A549 (cell line): ENCODE data around the gene OPCML.

Experiments used
- BHLHE40 ChIP-seq: IDR thresholded peaks from 2 replicates; pipeline ENCODE4 v1.6.1; 2012; ENCODE audit warnings: low read depth, low read length, inconsistent platforms
- CHD2 ChIP-seq: fragments of 150-350 bp; IDR thresholded peaks from 2 replicates; pipeline ENCODE4 v1.6.1; 2014; ENCODE audit warnings: low read length; ENCODE audit not compliant: partially characterized antibody
- EHMT2 ChIP-seq: fragments of 200-600 bp; sonication (generic); IDR thresholded peaks from 2 replicates; pipeline ENCODE4 v1.6.1; 2016; ENCODE audit warnings: antibody characterized with exemption, low read depth, mild to moderate bottlenecking, moderate library complexity
- FOSB ChIP-seq: fragments of 250-450 bp; sonication (Bioruptor Pico); IDR thresholded peaks from 2 replicates; pipeline ENCODE4 v1.5.0; 2020; ENCODE audit warnings: mild to moderate bottlenecking, moderate library complexity
- FOSL2 ChIP-seq, 2 experiments: fragments of 450-650 bp in 1 of 2; fragments of >200 bp in 1 of 2; sonication (Bioruptor Twin) in 1 of 2; formaldehyde crosslinking; IDR thresholded peaks; 2 replicates each; pipeline versions ENCODE4 v1.5.0 to v1.6.1; 2016 to 2020; ENCODE audit warnings: mild to moderate bottlenecking in 1 of 2, moderate library complexity in 1 of 2
- JUN ChIP-seq, 2 experiments: fragments of >200 bp; sonication (Bioruptor Twin); formaldehyde crosslinking; IDR thresholded peaks; 2 replicates in 1 of 2; 3 replicates in 1 of 2; pipeline ENCODE4 v1.6.1; 2016 to 2017
- MYC ChIP-seq: IDR thresholded peaks from 2 replicates; pipeline ENCODE4 v1.6.1; 2012; ENCODE audit warnings: mild to moderate bottlenecking, inconsistent platforms, low read length, improper control_type of control experiment, borderline replicate concordance
- POLR2A ChIP-seq: IDR thresholded peaks from 2 replicates; pipeline ENCODE4 v1.6.1; 2012; ENCODE audit warnings: mild to moderate bottlenecking, low read length
- SMC3 ChIP-seq: fragments of >200 bp; sonication (Bioruptor Twin); formaldehyde crosslinking; IDR thresholded peaks from 3 replicates; pipeline ENCODE4 v1.6.1; 2018; ENCODE audit warnings: inconsistent platforms
- TF ChIP-seq, protein P1 (sequence below): fragments of >200 bp; sonication (Bioruptor Twin); formaldehyde crosslinking; IDR thresholded peaks from 3 replicates; pipeline ENCODE4 v1.5.1; 2016
- TF ChIP-seq, protein P2 (sequence below): fragments of >200 bp; sonication (Bioruptor Twin); formaldehyde crosslinking; IDR thresholded peaks from 3 replicates; pipeline ENCODE4 v1.6.1; 2016
- TF ChIP-seq, protein P3 (sequence below): fragments of 450-650 bp; IDR thresholded peaks from 2 replicates; pipeline ENCODE4 v1.6.1; 2014; ENCODE audit warnings: antibody characterized with exemption
- TF ChIP-seq, protein P4 (sequence below): IDR thresholded peaks from 2 replicates; pipeline ENCODE4 v1.6.1; 2012
- TF ChIP-seq, protein P5 (sequence below): fragments of 200-600 bp; sonication (generic); IDR thresholded peaks from 2 replicates; pipeline ENCODE4 v1.6.1; 2016; ENCODE audit warnings: antibody characterized with exemption, mild to moderate bottlenecking, moderate library complexity

DNA sequence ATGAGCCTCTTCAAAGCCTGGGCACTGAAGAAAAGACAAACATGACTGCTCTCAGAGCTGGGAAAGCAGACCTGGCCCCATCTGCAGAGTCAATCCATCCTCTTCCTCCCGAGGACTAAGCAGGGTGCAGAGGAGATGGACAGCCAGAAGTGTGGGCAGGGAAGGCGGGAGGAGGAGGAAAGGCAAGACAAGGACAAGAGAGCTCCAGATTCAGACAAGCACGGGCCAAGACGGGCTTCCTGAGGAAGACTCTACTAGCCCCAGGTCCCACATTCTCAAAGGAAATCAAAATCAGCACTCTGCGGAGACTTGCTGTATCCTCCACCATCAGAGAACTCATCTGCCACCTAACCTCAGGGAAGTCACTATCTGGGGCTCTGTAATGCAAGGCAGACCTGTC lies 28.5 kb downstream of the OPCML start:
- TF ChIP-seq, protein P1, sequence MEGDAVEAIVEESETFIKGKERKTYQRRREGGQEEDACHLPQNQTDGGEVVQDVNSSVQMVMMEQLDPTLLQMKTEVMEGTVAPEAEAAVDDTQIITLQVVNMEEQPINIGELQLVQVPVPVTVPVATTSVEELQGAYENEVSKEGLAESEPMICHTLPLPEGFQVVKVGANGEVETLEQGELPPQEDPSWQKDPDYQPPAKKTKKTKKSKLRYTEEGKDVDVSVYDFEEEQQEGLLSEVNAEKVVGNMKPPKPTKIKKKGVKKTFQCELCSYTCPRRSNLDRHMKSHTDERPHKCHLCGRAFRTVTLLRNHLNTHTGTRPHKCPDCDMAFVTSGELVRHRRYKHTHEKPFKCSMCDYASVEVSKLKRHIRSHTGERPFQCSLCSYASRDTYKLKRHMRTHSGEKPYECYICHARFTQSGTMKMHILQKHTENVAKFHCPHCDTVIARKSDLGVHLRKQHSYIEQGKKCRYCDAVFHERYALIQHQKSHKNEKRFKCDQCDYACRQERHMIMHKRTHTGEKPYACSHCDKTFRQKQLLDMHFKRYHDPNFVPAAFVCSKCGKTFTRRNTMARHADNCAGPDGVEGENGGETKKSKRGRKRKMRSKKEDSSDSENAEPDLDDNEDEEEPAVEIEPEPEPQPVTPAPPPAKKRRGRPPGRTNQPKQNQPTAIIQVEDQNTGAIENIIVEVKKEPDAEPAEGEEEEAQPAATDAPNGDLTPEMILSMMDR: no peak
- TF ChIP-seq MYC: no peak
- no peak for TF ChIP-seq POLR2A
- TF ChIP-seq FOSB (CRISPR knock-in tag): no peak
- TF ChIP-seq CHD2: no peak
- TF ChIP-seq, protein P2, sequence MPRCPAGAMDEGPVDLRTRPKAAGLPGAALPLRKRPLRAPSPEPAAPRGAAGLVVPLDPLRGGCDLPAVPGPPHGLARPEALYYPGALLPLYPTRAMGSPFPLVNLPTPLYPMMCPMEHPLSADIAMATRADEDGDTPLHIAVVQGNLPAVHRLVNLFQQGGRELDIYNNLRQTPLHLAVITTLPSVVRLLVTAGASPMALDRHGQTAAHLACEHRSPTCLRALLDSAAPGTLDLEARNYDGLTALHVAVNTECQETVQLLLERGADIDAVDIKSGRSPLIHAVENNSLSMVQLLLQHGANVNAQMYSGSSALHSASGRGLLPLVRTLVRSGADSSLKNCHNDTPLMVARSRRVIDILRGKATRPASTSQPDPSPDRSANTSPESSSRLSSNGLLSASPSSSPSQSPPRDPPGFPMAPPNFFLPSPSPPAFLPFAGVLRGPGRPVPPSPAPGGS: no peak
- TF ChIP-seq, protein P3, sequence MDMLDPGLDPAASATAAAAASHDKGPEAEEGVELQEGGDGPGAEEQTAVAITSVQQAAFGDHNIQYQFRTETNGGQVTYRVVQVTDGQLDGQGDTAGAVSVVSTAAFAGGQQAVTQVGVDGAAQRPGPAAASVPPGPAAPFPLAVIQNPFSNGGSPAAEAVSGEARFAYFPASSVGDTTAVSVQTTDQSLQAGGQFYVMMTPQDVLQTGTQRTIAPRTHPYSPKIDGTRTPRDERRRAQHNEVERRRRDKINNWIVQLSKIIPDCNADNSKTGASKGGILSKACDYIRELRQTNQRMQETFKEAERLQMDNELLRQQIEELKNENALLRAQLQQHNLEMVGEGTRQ: no peak
- TF ChIP-seq SMC3: no peak
- no peak for TF ChIP-seq EHMT2
- no peak for TF ChIP-seq JUN (IDR thresholded peaks at IDR 0.05)
- no peak for TF ChIP-seq FOSL2 (IDR thresholded peaks at IDR 0.05)
- no peak for TF ChIP-seq FOSL2 (CRISPR knock-in tag; IDR thresholded peaks at IDR 0.05)
- no peak for TF ChIP-seq BHLHE40
- TF ChIP-seq, protein P4, sequence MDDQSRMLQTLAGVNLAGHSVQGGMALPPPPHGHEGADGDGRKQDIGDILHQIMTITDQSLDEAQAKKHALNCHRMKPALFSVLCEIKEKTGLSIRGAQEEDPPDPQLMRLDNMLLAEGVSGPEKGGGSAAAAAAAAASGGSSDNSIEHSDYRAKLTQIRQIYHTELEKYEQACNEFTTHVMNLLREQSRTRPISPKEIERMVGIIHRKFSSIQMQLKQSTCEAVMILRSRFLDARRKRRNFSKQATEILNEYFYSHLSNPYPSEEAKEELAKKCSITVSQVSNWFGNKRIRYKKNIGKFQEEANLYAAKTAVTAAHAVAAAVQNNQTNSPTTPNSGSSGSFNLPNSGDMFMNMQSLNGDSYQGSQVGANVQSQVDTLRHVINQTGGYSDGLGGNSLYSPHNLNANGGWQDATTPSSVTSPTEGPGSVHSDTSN: no peak
- TF ChIP-seq, protein P5, sequence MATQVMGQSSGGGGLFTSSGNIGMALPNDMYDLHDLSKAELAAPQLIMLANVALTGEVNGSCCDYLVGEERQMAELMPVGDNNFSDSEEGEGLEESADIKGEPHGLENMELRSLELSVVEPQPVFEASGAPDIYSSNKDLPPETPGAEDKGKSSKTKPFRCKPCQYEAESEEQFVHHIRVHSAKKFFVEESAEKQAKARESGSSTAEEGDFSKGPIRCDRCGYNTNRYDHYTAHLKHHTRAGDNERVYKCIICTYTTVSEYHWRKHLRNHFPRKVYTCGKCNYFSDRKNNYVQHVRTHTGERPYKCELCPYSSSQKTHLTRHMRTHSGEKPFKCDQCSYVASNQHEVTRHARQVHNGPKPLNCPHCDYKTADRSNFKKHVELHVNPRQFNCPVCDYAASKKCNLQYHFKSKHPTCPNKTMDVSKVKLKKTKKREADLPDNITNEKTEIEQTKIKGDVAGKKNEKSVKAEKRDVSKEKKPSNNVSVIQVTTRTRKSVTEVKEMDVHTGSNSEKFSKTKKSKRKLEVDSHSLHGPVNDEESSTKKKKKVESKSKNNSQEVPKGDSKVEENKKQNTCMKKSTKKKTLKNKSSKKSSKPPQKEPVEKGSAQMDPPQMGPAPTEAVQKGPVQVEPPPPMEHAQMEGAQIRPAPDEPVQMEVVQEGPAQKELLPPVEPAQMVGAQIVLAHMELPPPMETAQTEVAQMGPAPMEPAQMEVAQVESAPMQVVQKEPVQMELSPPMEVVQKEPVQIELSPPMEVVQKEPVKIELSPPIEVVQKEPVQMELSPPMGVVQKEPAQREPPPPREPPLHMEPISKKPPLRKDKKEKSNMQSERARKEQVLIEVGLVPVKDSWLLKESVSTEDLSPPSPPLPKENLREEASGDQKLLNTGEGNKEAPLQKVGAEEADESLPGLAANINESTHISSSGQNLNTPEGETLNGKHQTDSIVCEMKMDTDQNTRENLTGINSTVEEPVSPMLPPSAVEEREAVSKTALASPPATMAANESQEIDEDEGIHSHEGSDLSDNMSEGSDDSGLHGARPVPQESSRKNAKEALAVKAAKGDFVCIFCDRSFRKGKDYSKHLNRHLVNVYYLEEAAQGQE: no peak
